KG1 (cell line): ENCODE results near the gene DELE1.
"Not testable (repeated sequence)": the region's sequence is repeated elsewhere in the genome, so short reads cannot be mapped to it uniquely, and the experiment has no call there.

ENCODE experiments used
- DNase-seq: peaks from one replicate; lab custom pipeline; 2025; lab: John Stamatoyannopoulos, UW

DELE1 gene

GRCh38 chr5:141922827-141923447 is 734 bp upstream of the DELE1 start:
- DNase-seq = not testable (repeated sequence)

GRCh38 chr5:141926434-141926833 is 2.8 kb downstream of the DELE1 start:
- no peak for DNase-seq

GRCh38 chr5:141928051-141928450 is 4.4 kb downstream of the DELE1 start:
- DNase-seq = no peak

- DNase-seq = no peak
Observed at GRCh38 chr5:141929398-141930058, 5.9 kb downstream of the DELE1 start.

GRCh38 chr5:141931694-141932093 is 8.0 kb downstream of the DELE1 start:
- DNase-seq = no peak

- no peak for DNase-seq
Observed at GRCh38 chr5:141933151-141933550, 9.5 kb downstream of the DELE1 start.

- DNase-seq = no peak
Observed at GRCh38 chr5:141934099-141934844, 10.6 kb downstream of the DELE1 start.

- no peak for DNase-seq
Observed at GRCh38 chr5:141935538-141935937, 11.9 kb downstream of the DELE1 start.

- DNase-seq = no peak
Observed at GRCh38 chr5:141940695-141941271, 17.1 kb downstream of the DELE1 start.

GRCh38 chr5:141941307-141941706 is 17.6 kb downstream of the DELE1 start:
- DNase-seq = no peak

- DNase-seq = no peak
Observed at GRCh38 chr5:141941779-141942178, 18.1 kb downstream of the DELE1 start.

- no peak for DNase-seq
Observed at GRCh38 chr5:141942185-141942857, 18.6 kb downstream of the DELE1 start.

- no peak for DNase-seq
Observed at GRCh38 chr5:141944076-141944475, 20.4 kb downstream of the DELE1 start.

GRCh38 chr5:141945511-141946051 is 21.9 kb downstream of the DELE1 start:
- no peak for DNase-seq

GRCh38 chr5:141947316-141947715 is 23.6 kb downstream of the DELE1 start:
- DNase-seq = no peak

GRCh38 chr5:141948812-141949211 is 25.1 kb downstream of the DELE1 start:
- no peak for DNase-seq

GRCh38 chr5:141949511-141949910 is 25.8 kb downstream of the DELE1 start:
- DNase-seq = no peak

- DNase-seq = no peak
Observed at GRCh38 chr5:141950207-141951005, 26.7 kb downstream of the DELE1 start.

GRCh38 chr5:141951332-141951781 is 27.7 kb downstream of the DELE1 start:
- DNase-seq = no peak

GRCh38 chr5:141952020-141952419 is 28.3 kb downstream of the DELE1 start:
- DNase-seq = no peak

- DNase-seq = no peak
Observed at GRCh38 chr5:141954194-141954593, 30.5 kb downstream of the DELE1 start.
